K562 (cell line): Measurements from ENCODE around the gene HLCS. TPM values are rescaled to one million over a fixed set of nuclear protein-coding genes. Genes with fewer than 3 reads are reported as not detected.

Source experiments
- ASH1L ChIP-seq: fragments of 450-650 bp; IDR thresholded peaks from 2 replicates; pipeline ENCODE4 v1.6.1; 2018; ENCODE audit warnings: borderline replicate concordance, mild to moderate bottlenecking, low read depth; ENCODE audit not compliant: partially characterized antibody
- DPF2 ChIP-seq: fragments of 450-650 bp; IDR thresholded peaks from 2 replicates; pipeline ENCODE4 v1.6.1; 2016
- FIP1L1 ChIP-seq: fragments of 200-400 bp; formaldehyde crosslinking; IDR thresholded peaks from 2 replicates; pipeline ENCODE4 v1.6.1; 2018; ENCODE audit warnings: mild to moderate bottlenecking, low read depth, low read length; ENCODE audit not compliant: poor library complexity, severe bottlenecking
- FOXJ2 ChIP-seq: fragments of 200-800 bp; sonication (Bioruptor generic); IDR thresholded peaks from 2 replicates; pipeline ENCODE4 v1.6.1; 2016; ENCODE audit warnings: missing genetic modification characterization, missing compliant biosample characterization
- GATAD2B ChIP-seq: fragments of 450-650 bp; IDR thresholded peaks from 2 replicates; pipeline ENCODE4 v1.6.1; 2017; ENCODE audit warnings: mild to moderate bottlenecking, borderline replicate concordance
- GMEB1 ChIP-seq: fragments of 250-450 bp; sonication (Bioruptor Pico); IDR thresholded peaks from 2 replicates; pipeline ENCODE4 v1.4.0; 2020; ENCODE audit warnings: mild to moderate bottlenecking
- MXI1 ChIP-seq: IDR thresholded peaks from 2 replicates; pipeline ENCODE4 v1.6.1; 2011; ENCODE audit warnings: low read depth, mild to moderate bottlenecking, improper control_type of control experiment, low read length
- NCOA4 ChIP-seq: fragments of 450-650 bp; IDR thresholded peaks from 2 replicates; pipeline ENCODE4 v1.6.1; 2018; ENCODE audit warnings: mild to moderate bottlenecking; ENCODE audit not compliant: partially characterized antibody
- RBM14 ChIP-seq: fragments of 200-400 bp; formaldehyde crosslinking; IDR thresholded peaks from 2 replicates; pipeline ENCODE4 v1.6.1; 2018; ENCODE audit warnings: low read depth, mild to moderate bottlenecking, low read length, moderate library complexity, borderline replicate concordance; ENCODE audit not compliant: insufficient read depth
- TAF9B ChIP-seq: fragments of 450-650 bp; IDR thresholded peaks from 2 replicates; pipeline ENCODE4 v1.6.1; 2018; ENCODE audit warnings: mild to moderate bottlenecking; ENCODE audit not compliant: partially characterized antibody
- THAP12 ChIP-seq: fragments of 250-450 bp; sonication (Bioruptor Pico); IDR thresholded peaks from 2 replicates; pipeline ENCODE4 v1.9.0; 2021; ENCODE audit warnings: mild to moderate bottlenecking, inconsistent platforms
- UBTF ChIP-seq, 2 experiments: IDR thresholded peaks; 2 replicates each; pipeline ENCODE4 v1.6.1; 2012; ENCODE audit warnings: improper control_type of control experiment in 2 of 2, low read depth in 2 of 2, low read length in 2 of 2, borderline replicate concordance in 1 of 2
- ZBTB1 ChIP-seq: sonication (generic); formaldehyde crosslinking; IDR thresholded peaks from 2 replicates; pipeline ENCODE4 v1.8.1; 2023; ENCODE audit warnings: missing genetic modification reagents, low read depth, mild to moderate bottlenecking, borderline replicate concordance
- ZKSCAN3 ChIP-seq: fragments of 250-450 bp; sonication (Bioruptor Pico); IDR thresholded peaks from 2 replicates; pipeline ENCODE4 v1.4.0; 2020
- ZNF3 ChIP-seq: fragments of 250-450 bp; sonication (Bioruptor Pico); IDR thresholded peaks from 2 replicates; pipeline ENCODE4 v1.5.0; 2021; ENCODE audit warnings: mild to moderate bottlenecking, moderate library complexity
- ZNF644 ChIP-seq: fragments of 200-800 bp; sonication (Bioruptor generic); IDR thresholded peaks from 2 replicates; pipeline ENCODE4 v1.6.1; 2016; ENCODE audit warnings: low read depth, missing genetic modification characterization, missing compliant biosample characterization
- ZNF655 ChIP-seq: fragments of 250-450 bp; sonication (Bioruptor Pico); IDR thresholded peaks from 2 replicates; pipeline ENCODE4 v1.5.0; 2021
- polyA plus RNA-seq, 8 experiments: library from polyadenylated mRNA; depleted of rRNA in 4 of 8; stranded (reverse) in 5 of 8; unstranded in 3 of 8; fragments of >200 nt; fragmentation: Nextera tagmentation in 2 of 8; fragmentation: Illumina TruSeq in 1 of 8; extraction: Ambion mirVana in 2 of 8; extraction: Trizol in 1 of 8; gene quantifications; 2 replicates each; pipeline versions ENCODE4 v1.2.1 to v1.2.3, GENCODE V29; 2011 to 2014; ENCODE audit warnings: inconsistent platforms in 1 of 8, missing spikeins in 1 of 8
- total RNA-seq, 7 experiments: library from RNA; depleted of rRNA in 6 of 7; stranded (reverse); fragments of >200 nt in 6 of 7; fragmentation: Illumina TruSeq in 2 of 7; extraction: Trizol in 2 of 7; gene quantifications; 2 replicates each; pipeline versions ENCODE4 v1.2.1 to v1.2.3, GENCODE V29; 2011 to 2021; ENCODE audit warnings: low replicate concordance in 1 of 7
- TF ChIP-seq, protein P1 (sequence below): sonication (generic); formaldehyde crosslinking; IDR thresholded peaks from 2 replicates; pipeline ENCODE4 v1.8.0; 2022; ENCODE audit warnings: mild to moderate bottlenecking, missing genetic modification reagents

The HLCS gene
- total and polyA plus RNA-seq, 9 of the 15 experiments (the other 6 are each of a cell fraction or from before 2014, with no cell fraction given) = 3.0 to 21.5 (median 17.1) TPM

DNA sequence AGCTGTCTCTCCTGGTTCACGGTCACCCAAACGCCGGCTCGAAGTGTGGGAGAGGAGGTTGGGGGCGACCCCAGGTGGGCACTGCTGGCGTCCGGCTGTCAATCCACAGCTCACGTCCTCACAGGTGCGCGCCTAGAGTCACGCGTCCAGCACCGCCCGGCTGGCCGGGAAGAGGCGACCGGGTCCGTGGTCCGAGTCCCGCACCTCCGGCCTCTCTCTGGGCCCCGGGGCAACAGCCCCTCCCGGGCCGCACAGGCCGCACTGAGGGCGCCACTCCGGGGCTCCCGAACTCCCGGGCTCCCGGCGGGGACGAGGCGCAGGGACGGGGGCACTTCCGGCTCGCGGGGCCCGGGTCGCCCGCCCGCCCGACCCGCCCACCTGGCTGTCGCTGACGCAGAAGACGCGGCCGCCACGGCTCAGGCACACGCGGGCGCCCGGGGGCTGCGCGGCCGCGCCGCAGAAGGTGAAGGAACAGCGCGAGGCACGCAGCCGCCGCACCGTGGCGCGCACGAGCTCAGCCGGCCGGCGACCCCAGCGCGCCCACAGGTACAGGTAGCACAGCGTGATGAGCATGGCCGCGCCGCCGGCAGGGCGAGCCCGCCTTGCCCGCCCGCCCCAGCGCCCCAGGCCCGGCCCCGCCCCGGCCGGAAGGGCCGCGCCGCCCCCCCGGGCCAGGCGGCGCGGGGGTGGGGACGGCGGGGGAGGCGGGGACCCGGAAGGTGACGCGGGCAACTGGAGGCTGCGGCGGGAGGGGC lies at the start of gene HLCS (continued):
- TF ChIP-seq GMEB1 (CRISPR knock-in tag) (0 out of 2 replicates have a peak, but pooled peaks have one; percentile 62), ZNF644 (tag) (peak; percentile 81; the same call in 1 of the 2 replicates), ZNF3 (CRISPR knock-in tag) (no peak), FIP1L1 (peak; percentile 72), RBM14 (0 out of 2 replicates have a peak, but pooled peaks have one; percentile 84), NCOA4 (no peak), FOXJ2 (no peak), TAF9B (peak; percentile 8), UBTF (IDR thresholded peaks at IDR 0.05; ENCODE audit: borderline replicate concordance in 1 of 2, low read depth in 2 of 2, low read length in 2 of 2) (peak; percentile 56; a peak in 1 of 4 replicates), ZNF655 (CRISPR knock-in tag) (no peak), ZKSCAN3 (no peak), MXI1 (no peak), ASH1L (no peak), THAP12 (CRISPR knock-in tag) (peak; percentile 82), DPF2 (no peak), ZBTB1 (no peak; the same call in 1 of the 2 replicates), GATAD2B (peak; percentile 92)
- TF ChIP-seq, protein P1, sequence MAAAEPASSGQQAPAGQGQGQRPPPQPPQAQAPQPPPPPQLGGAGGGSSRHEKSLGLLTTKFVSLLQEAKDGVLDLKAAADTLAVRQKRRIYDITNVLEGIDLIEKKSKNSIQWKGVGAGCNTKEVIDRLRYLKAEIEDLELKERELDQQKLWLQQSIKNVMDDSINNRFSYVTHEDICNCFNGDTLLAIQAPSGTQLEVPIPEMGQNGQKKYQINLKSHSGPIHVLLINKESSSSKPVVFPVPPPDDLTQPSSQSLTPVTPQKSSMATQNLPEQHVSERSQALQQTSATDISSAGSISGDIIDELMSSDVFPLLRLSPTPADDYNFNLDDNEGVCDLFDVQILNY (CRISPR knock-in tag) = no peak
